ENCODE data around the gene TMIGD3.

TMIGD3 gene

DNA sequence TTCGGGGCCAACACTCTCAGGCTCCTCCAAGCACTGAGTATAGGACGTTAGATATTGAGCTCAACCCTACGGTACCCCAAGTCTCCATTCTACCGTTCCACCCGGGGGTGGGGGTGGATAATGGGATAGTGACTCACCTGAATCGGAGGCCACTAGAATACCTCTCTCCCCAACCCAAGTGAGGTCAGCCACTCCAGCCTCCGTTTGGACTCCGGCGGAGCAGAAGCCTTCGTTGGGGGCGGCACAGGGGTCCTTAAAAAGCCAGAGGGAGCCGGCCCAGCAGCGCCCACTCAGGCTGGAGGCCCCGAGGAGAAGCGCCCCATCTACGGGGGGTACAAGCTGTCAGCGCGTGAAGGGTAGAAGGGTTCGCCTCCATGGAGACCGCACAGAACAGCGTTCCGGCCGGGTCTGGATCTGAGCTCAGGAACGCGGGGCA, 54.9 kb downstream of the TMIGD3 start:
- DNase-seq (ENCODE audit: low read depth in 2 of 2), result peak in 1 of 2 donors; percentile 9

DNA sequence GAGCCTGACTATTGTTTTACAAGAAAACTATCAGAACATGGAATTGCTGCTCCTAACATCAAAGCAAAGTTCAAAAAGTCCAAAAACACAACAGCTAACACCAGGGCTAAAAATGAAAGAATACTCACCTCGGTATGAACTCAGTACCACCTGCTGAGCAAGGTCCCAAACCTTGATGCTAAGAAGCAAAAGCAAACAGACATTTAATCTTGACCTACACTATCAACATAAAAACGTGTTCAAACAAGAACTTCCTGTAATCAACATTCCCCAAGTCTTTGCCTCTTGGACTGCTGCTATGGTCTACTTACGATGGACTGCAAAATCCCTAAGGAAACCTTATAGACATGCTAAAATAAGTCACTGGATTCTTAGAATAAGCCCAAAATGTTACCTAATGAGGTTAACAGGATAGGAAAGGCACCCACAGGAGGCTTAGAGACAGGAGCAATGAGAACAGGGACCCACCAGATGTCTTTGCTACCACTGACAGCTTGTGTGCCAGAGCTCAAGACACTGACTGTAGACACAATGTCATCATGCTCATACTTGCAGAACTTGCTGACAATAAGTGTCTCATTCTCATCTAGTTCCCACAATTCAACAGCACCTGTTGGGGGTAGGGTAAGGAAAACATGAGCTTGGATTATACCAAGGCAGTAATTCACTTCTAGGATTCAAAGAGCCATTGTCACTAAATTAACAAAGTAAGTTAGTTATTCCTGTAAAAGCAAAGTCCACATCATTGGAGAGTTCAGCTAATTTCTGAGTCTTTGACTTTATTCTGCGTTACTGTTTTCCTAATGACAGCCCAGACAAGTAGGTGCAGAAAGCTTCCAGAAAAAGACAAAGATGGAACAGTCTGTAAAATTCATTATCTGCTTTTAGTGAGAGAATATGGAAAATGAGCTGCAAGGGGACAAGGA, 56.2 kb downstream of the TMIGD3 start:
- no peak for DNase-seq (ENCODE audit: low read depth in 2 of 2)

DNA sequence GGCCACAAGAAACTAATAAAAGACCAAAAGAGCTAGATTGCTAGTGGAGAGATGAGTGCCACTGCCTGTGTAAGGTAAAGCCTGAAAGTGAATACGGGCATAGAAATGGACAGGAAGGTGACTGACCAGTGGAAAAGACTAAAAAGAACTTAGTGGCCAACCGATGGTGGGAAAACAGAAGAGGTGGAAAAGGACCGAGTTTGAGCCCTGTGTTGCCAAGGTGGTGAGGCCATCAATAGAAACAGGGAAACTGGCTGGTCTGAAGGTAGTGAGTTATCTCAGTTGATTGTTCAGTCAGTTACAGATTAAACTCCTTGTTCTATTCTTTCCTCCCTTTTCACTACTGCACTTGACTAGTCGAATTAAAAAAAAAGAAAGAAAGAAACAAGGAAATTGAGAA, 56.9 kb downstream of the TMIGD3 start:
- DNase-seq (ENCODE audit: low read depth in 2 of 2), result no peak

- DNase-seq (ENCODE audit: low read depth in 2 of 2), result no peak
Measured at GRCh38 chr1:111444031-111444430, 59.4 kb downstream of the TMIGD3 start.

DNA sequence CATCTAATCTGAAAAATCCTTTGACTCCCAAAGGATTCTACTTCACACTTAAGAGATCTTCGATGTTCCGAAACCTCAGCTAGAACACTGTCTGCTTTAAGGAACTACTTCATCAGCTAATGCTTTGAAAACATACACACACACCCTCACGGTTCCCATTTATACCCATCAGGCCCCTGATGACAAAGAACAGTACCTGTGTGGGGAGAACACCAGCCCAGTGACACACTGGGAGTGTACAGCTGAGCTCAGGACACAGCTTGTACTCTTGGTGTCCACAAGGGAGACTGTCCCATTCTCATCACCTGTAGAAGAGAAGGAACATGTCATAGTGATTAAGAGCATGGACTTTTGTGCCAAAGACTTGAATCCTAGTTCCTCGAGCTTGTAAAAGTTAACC, 61.0 kb downstream of the TMIGD3 start:
- DNase-seq (ENCODE audit: low read depth in 2 of 2), result no peak

DNA sequence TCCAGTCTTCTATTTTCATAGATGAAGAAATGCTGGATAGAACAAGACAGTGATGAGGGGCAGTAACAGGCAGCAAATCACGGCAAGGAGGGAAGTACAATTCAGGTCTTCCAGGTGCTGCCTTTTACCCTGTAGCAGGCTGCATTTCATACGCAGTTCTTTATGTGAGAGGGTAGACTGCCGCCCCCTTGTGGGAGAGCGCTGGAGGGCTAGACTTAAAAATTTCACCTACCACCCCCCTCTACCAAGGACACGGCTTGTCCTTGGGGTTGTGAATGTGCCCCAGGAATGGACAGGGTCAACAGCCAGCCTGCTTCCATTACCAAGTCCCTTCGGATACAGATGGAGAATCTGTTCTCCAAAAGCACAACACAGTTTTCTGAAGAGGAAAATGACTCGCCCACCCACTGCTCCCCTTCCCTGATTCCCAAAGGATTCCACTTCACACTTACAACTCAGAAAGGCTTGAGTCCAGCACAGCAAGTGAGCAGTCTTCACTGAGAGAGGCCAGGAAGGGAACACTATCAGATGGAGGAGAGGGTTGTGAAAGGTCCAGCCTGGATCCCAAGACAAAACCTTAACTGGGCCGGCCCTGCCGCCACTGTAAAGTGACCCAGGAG, 61.8 kb downstream of the TMIGD3 start:
- peak; percentile 29 to 35 for DNase-seq (ENCODE audit: low read depth in 2 of 2)

- DNase-seq (ENCODE audit: low read depth in 2 of 2), result no peak
Measured at GRCh38 chr1:111439461-111440351, 63.7 kb downstream of the TMIGD3 start.

DNA sequence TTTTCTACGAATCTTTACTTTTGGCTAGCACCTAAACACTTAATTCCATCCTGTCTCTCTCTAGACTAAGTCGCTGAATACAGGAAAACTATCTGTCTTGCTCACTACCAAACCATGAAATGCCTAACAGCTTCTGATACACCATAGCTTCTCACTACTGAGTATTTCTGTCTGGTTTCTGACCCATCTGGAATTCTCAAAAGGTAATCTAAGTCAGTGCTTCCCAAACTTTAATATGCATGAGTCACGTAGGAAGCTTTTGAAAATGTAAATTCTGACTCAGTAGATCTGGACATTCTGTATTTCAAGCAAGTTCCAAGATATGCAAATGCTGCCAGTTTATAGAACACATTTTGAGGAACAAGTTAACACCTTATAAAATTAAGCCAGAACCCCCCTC, 66.7 kb downstream of the TMIGD3 start:
- DNase-seq (ENCODE audit: low read depth in 2 of 2), result no peak

Data from stimulated activated CD4-positive, alpha-beta T cell treated with anti-CD3 and anti-CD28 coated beads, Interleukin-1b, Interleukin-23, amount 100 ng/mL, for 1 hour (primary cell).